K562 (cell line): ENCODE measurements around the gene MERTK. TPM values are rescaled to one million over a fixed set of nuclear protein-coding genes. Genes with fewer than 3 reads are reported as not detected.

Source experiments
- ATAC-seq: fragments of 200-7000 bp; cut with Tn5 transposase; 3 replicates; pipeline ENCODE4 v1.9.1; 2020; ENCODE audit warnings: moderate library complexity
- BruUV-seq: library from RNA; stranded (reverse); fragments of 400-500 nt; replicated peaks from 2 replicates; lab custom pipeline; 2021; lab: Mats Ljungman, UMichigan
- CTCF ChIA-PET: fragments of 300-600 bp; formaldehyde crosslinking; extraction: SDS; loops from one replicate; lab custom pipeline; 2021; ENCODE audit warnings: low intra/inter-chr PET ratio; lab: Yijun Ruan, JAX
- POLR2A ChIA-PET: fragments of 300-600, 350-650 bp; sonication (Branson Sonifier 250); formaldehyde crosslinking; extraction: SDS; loops from one replicate; lab custom pipeline; 2021; ENCODE audit warnings: antibody characterized with exemption, inconsistent platforms; lab: Yijun Ruan, JAX
- DNase-seq, 4 experiments: peaks; one replicate each; pipeline versions ENCODE4 v3.0.0 to v3.0.0-alpha.2; 2011 to 2018; ENCODE audit warnings: low spot score in 3 of 4, mixed read lengths in 3 of 4; ENCODE audit errors: extremely low read depth in 1 of 4
- FAIRE-seq: peaks from 2 replicates; lab custom pipeline; 2011; peaks lifted over from hg19 to GRCh38; lab: Jason Lieb, UNC
- H2AFZ ChIP-seq: 2 replicates; pipeline ENCODE4 v1.6.0; 2011; ENCODE audit warnings: low read depth, low read length, control low read depth, inconsistent platforms
- H3K27ac ChIP-seq: fragments of 200-600 bp; 3 replicates; pipeline ENCODE4 v1.8.0; 2011; ENCODE audit warnings: low read depth, mild to moderate bottlenecking, control low read depth, inconsistent platforms, low read length, moderate library complexity, mixed read lengths; ENCODE audit errors: extremely low read depth
- H3K27me3 ChIP-seq, 2 experiments: fragments of 300-600 bp in 1 of 2; 2 replicates in 1 of 2; 3 replicates in 1 of 2; pipeline versions ENCODE4 v1.6.0 to v1.8.0; 2011; ENCODE audit warnings: inconsistent platforms in 2 of 2, low read length in 2 of 2, mild to moderate bottlenecking in 1 of 2, mixed read lengths in 1 of 2, moderate library complexity in 1 of 2; ENCODE audit not compliant: control insufficient read depth in 2 of 2, insufficient read depth in 2 of 2
- H3K36me3 ChIP-seq: fragments of 300-600 bp; 3 replicates; pipeline ENCODE4 v1.8.0; 2011; ENCODE audit warnings: mild to moderate bottlenecking, low read length, inconsistent platforms; ENCODE audit not compliant: control insufficient read depth, insufficient read depth
- H3K4me1 ChIP-seq, 2 experiments: fragments of 200-600 bp in 1 of 2; replicated peaks in 1 of 2; 2 replicates in 1 of 2; 3 replicates in 1 of 2; pipeline versions ENCODE4 v1.5.1 to v1.8.0; 2011; ENCODE audit warnings: inconsistent platforms in 2 of 2, low read length in 2 of 2, mild to moderate bottlenecking in 1 of 2, mixed read lengths in 1 of 2, moderate library complexity in 1 of 2; ENCODE audit not compliant: control insufficient read depth in 2 of 2, insufficient read depth in 2 of 2
- H3K4me2 ChIP-seq: 2 replicates; pipeline ENCODE4 v1.6.1; 2011; ENCODE audit warnings: low read length, control low read depth, inconsistent platforms, mixed read lengths; ENCODE audit not compliant: insufficient read depth
- H3K4me3 ChIP-seq: fragments of 200-600 bp; sonication (generic), shearing (Covaris generic); 2 replicates; pipeline ENCODE4 v1.5.1; 2016; ENCODE audit warnings: control low read depth, inconsistent platforms
- H3K79me2 ChIP-seq: fragments of 200-600 bp; 3 replicates; pipeline ENCODE4 v1.8.0; 2011; ENCODE audit warnings: low read length, inconsistent platforms; ENCODE audit not compliant: control insufficient read depth, insufficient read depth
- H3K9ac ChIP-seq, 2 experiments: 2 replicates each; pipeline versions ENCODE4 v1.6.0 to v1.6.1; 2011; ENCODE audit warnings: low read depth in 2 of 2, low read length in 2 of 2, control low read depth in 1 of 2, inconsistent platforms in 1 of 2, mild to moderate bottlenecking in 1 of 2, mixed read lengths in 1 of 2; ENCODE audit not compliant: insufficient read depth in 1 of 2
- H3K9me1 ChIP-seq: one replicate; pipeline ENCODE4 v1.6.0; 2011; ENCODE audit warnings: inconsistent platforms, mild to moderate bottlenecking, low read length, moderate library complexity; ENCODE audit not compliant: control insufficient read depth, insufficient read depth
- H3K9me3 ChIP-seq: replicated peaks from 2 replicates; pipeline ENCODE4 v1.5.1; 2011; ENCODE audit warnings: low read depth, low read length, inconsistent platforms; ENCODE audit not compliant: control insufficient read depth, insufficient read depth
- H4K20me1 ChIP-seq: replicated peaks from 2 replicates; pipeline ENCODE4 v1.6.1; 2011; ENCODE audit warnings: low read length, inconsistent platforms, mixed read lengths; ENCODE audit not compliant: control insufficient read depth, insufficient read depth
- DLX4 ChIP-seq: fragments of 250-450 bp; sonication (Bioruptor Pico); IDR thresholded peaks from 2 replicates; pipeline ENCODE4 v1.6.1; 2021; ENCODE audit warnings: mild to moderate bottlenecking
- E4F1 ChIP-seq: fragments of 250-450 bp; sonication (Bioruptor Pico); IDR thresholded peaks from 2 replicates; pipeline ENCODE4 v1.5.0; 2021; ENCODE audit warnings: mild to moderate bottlenecking, borderline replicate concordance
- ESRRA ChIP-seq: fragments of 450-650 bp; IDR thresholded peaks from 2 replicates; pipeline ENCODE4 v1.6.1; 2014; ENCODE audit warnings: low read depth, mild to moderate bottlenecking, moderate library complexity, borderline replicate concordance
- FOXP1 ChIP-seq: sonication (generic); formaldehyde crosslinking; IDR thresholded peaks from 2 replicates; pipeline ENCODE4 v1.8.0; 2022; ENCODE audit warnings: mild to moderate bottlenecking, missing genetic modification reagents
- HMBOX1 ChIP-seq: sonication (generic); IDR thresholded peaks from 2 replicates; pipeline ENCODE4 v1.6.1; 2016
- RBBP5 ChIP-seq: fragments of 200-600 bp; sonication (generic); IDR thresholded peaks from 2 replicates; pipeline ENCODE4 v1.6.1; 2012; ENCODE audit warnings: borderline replicate concordance, mild to moderate bottlenecking, low read length, control low read depth, inconsistent platforms; ENCODE audit not compliant: insufficient read depth, poor library complexity, severe bottlenecking
- ZNF354B ChIP-seq: fragments of 250-450 bp; sonication (Bioruptor Pico); IDR thresholded peaks from 2 replicates; pipeline ENCODE4 v1.4.0; 2020
- ZNF740 ChIP-seq, 3 experiments: fragments of 200-800 bp in 1 of 3; sonication (Bioruptor generic) in 1 of 3; sonication (generic) in 1 of 3; formaldehyde crosslinking in 1 of 3; IDR thresholded peaks; 2 replicates each; pipeline versions ENCODE4 v1.6.1 to v1.8.0; 2016 to 2022; ENCODE audit warnings: mild to moderate bottlenecking in 2 of 3, missing compliant biosample characterization in 2 of 3, missing genetic modification characterization in 2 of 3, missing genetic modification reagents in 1 of 3
- WGBS: fragments of 100-300 bp; shearing (Covaris generic); methylation state at CpG from one replicate; pipeline ENCODE4 v1.1.6; 2016; ENCODE audit warnings: low coverage, mixed read lengths; ENCODE audit not compliant: insufficient coverage; ENCODE audit errors: missing lambda C conversion rate; 5-methylcytosine and 5-hydroxymethylcytosine counted together
- in situ Hi-C: fragments of 300-500 bp; cut with MboI; formaldehyde crosslinking; loops from 4 replicates; pipeline ENCODE4 v1.15.0; 2018; ENCODE audit warnings: inconsistent platforms, mixed read lengths
- intact Hi-C: fragments of 100-400 bp; cut with micrococcal nuclease; formaldehyde crosslinking; loops from 2 replicates; pipeline ENCODE4 v1.14.2; 2022
- polyA plus RNA-seq, 8 experiments: library from polyadenylated mRNA; depleted of rRNA in 4 of 8; stranded (reverse) in 5 of 8; unstranded in 3 of 8; fragments of >200 nt; fragmentation: Nextera tagmentation in 2 of 8; fragmentation: Illumina TruSeq in 1 of 8; extraction: Ambion mirVana in 2 of 8; extraction: Trizol in 1 of 8; gene quantifications; 2 replicates each; pipeline versions ENCODE4 v1.2.1 to v1.2.3, GENCODE V29; 2011 to 2014; ENCODE audit warnings: inconsistent platforms in 1 of 8, missing spikeins in 1 of 8
- total RNA-seq, 7 experiments: library from RNA; depleted of rRNA in 6 of 7; stranded (reverse); fragments of >200 nt in 6 of 7; fragmentation: Illumina TruSeq in 2 of 7; extraction: Trizol in 2 of 7; gene quantifications; 2 replicates each; pipeline versions ENCODE4 v1.2.1 to v1.2.3, GENCODE V29; 2011 to 2021; ENCODE audit warnings: low replicate concordance in 1 of 7
- TF ChIP-seq, protein P1 (sequence below): sonication (generic); formaldehyde crosslinking; IDR thresholded peaks from 2 replicates; pipeline ENCODE4 v1.8.0; 2022; ENCODE audit warnings: mild to moderate bottlenecking, missing genetic modification reagents
- TF ChIP-seq, protein P2 (sequence below): fragments of 250-450 bp; sonication (Bioruptor Pico); IDR thresholded peaks from 2 replicates; pipeline ENCODE4 v1.5.0; 2021

Gene MERTK
- total and polyA plus RNA-seq, 9 of the 15 experiments (the other 6 are each of a cell fraction or from before 2014, with no cell fraction given) = 0.23 to 1.6 (median 0.74) TPM

GRCh38 chr2:111917106-111917505 is 18.7 kb downstream of the MERTK start:
- ATAC-seq = no peak; the same call in 2 of the 3 replicates
- TF ChIP-seq, protein P1, sequence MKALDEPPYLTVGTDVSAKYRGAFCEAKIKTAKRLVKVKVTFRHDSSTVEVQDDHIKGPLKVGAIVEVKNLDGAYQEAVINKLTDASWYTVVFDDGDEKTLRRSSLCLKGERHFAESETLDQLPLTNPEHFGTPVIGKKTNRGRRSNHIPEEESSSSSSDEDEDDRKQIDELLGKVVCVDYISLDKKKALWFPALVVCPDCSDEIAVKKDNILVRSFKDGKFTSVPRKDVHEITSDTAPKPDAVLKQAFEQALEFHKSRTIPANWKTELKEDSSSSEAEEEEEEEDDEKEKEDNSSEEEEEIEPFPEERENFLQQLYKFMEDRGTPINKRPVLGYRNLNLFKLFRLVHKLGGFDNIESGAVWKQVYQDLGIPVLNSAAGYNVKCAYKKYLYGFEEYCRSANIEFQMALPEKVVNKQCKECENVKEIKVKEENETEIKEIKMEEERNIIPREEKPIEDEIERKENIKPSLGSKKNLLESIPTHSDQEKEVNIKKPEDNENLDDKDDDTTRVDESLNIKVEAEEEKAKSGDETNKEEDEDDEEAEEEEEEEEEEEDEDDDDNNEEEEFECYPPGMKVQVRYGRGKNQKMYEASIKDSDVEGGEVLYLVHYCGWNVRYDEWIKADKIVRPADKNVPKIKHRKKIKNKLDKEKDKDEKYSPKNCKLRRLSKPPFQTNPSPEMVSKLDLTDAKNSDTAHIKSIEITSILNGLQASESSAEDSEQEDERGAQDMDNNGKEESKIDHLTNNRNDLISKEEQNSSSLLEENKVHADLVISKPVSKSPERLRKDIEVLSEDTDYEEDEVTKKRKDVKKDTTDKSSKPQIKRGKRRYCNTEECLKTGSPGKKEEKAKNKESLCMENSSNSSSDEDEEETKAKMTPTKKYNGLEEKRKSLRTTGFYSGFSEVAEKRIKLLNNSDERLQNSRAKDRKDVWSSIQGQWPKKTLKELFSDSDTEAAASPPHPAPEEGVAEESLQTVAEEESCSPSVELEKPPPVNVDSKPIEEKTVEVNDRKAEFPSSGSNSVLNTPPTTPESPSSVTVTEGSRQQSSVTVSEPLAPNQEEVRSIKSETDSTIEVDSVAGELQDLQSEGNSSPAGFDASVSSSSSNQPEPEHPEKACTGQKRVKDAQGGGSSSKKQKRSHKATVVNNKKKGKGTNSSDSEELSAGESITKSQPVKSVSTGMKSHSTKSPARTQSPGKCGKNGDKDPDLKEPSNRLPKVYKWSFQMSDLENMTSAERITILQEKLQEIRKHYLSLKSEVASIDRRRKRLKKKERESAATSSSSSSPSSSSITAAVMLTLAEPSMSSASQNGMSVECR (CRISPR knock-in tag) = no peak
- TF ChIP-seq DLX4 (CRISPR knock-in tag) = no peak
- TF ChIP-seq, protein P2, sequence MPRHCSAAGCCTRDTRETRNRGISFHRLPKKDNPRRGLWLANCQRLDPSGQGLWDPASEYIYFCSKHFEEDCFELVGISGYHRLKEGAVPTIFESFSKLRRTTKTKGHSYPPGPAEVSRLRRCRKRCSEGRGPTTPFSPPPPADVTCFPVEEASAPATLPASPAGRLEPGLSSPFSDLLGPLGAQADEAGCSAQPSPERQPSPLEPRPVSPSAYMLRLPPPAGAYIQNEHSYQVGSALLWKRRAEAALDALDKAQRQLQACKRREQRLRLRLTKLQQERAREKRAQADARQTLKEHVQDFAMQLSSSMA (CRISPR knock-in tag) = no peak
- no peak for TF ChIP-seq ESRRA
- no peak for TF ChIP-seq E4F1 (CRISPR knock-in tag)
- no peak for TF ChIP-seq ZNF354B (CRISPR knock-in tag)
- TF ChIP-seq RBBP5 = no peak
- TF ChIP-seq FOXP1 (CRISPR knock-in tag) = no peak
- no peak for TF ChIP-seq HMBOX1
- TF ChIP-seq ZNF740 (CRISPR knock-in tag; IDR thresholded peaks at IDR 0.05) = no peak
- TF ChIP-seq ZNF740 (tag; IDR thresholded peaks at IDR 0.05) = no peak

More at GRCh38 chr2:111917106-111917505, 18.7 kb downstream of the MERTK start:
- Histone ChIP-seq H3K9me3 (no peaks in the 10 kb centered on the region), H2AFZ (no peak overlapping the region), H3K27me3 (no peaks in the 10 kb centered on the region), H3K9me1 (no peaks in the 10 kb centered on the region), H3K9ac (no peak overlapping the region), H3K27ac (no peak overlapping the region), H3K4me2 (no peak overlapping the region), H3K36me3 (no peaks in the 10 kb centered on the region), H4K20me1 (no peaks in the 10 kb centered on the region), H3K79me2 (no peaks in the 10 kb centered on the region), H3K4me3 (no peak overlapping the region), H3K4me1 (peaks cover 8 to 16% of the 10 kb centered on the region in 2 experiments; a peak in 4 of 5 replicates)
- POLR2A ChIA-PET = no interaction called here
- intact Hi-C loops = no loop called here
- in situ Hi-C loops = no loop called here
- FAIRE-seq = no peak
- BruUV-seq = no TSS peak
- no peak for DNase-seq
- WGBS = 40% methylated on average over 3 of the region's 3 CpGs
- CTCF ChIA-PET = no interaction called here
